Left cardiac atrium (tissue), 4 donors: ENCODE results near the gene GPC5. TPM values are rescaled to one million over a fixed set of nuclear protein-coding genes. Genes with fewer than 3 reads are reported as not detected.
A peak's percentile ranks its signal among the peaks of the same experiment; 100 is the strongest.
"Not testable (repeated sequence)": the region's sequence is repeated elsewhere in the genome, so short reads cannot be mapped to it uniquely, and the experiment has no call there.

Experiments
- ATAC-seq, 2 donors: fragments of 200-7000 bp; cut with Tn5 transposase; one replicate each; pipeline ENCODE4 v1.9.1; 2020; ENCODE audit warnings: mild to moderate bottlenecking in 2 of 2, moderate library complexity in 2 of 2
- DNase-seq: peaks from one replicate; pipeline ENCODE4 v3.0.0-alpha.2; 2020
- intact Hi-C, 2 donors: fragments of 100-400 bp; cut with DNase I; formaldehyde crosslinking; loops; one replicate each; pipeline versions ENCODE4 v1.14.1 to v1.15.1; 2022 to 2023
- total RNA-seq, 2 donors: library from RNA; stranded (reverse); fragmentation: NEBNext Ultra II Directional; extraction: Animal tissue kit (Norgen Biotek cat#: 25700); gene quantifications; one replicate each; pipeline ENCODE4 v1.2.1, GENCODE V29; 2021
- donor health status: DM: no; HTN: yes; CAD: no.
- donor health status: DM: no; HTN: yes; CAD: no; lungs with severe emphysema.
- donor health status: DM: yes; HTN: yes; CAD: no.
- donor health status: Dilated cardiomyopathy.

GPC5 gene
- total RNA-seq, 2 donors from 2014 or later, result 1.8 to 3.0 TPM

GRCh38 chr13:91667486-91667885 is 269.1 kb downstream of the GPC5 start:
- ATAC-seq (no peak), DNase-seq (no peak)
- intact Hi-C loops, result no loop called here

- DNase-seq, result no peak
- intact Hi-C loops, result no loop called here
- no peak for ATAC-seq
Measured at GRCh38 chr13:91668866-91669495, 270.6 kb downstream of the GPC5 start.

- intact Hi-C loops, ATAC-seq, DNase-seq: not testable (repeated sequence)
Measured at GRCh38 chr13:91674347-91674746, 275.9 kb downstream of the GPC5 start.

- DNase-seq (no peak), ATAC-seq (no peak)
- intact Hi-C loops, result no loop called here
Measured at GRCh38 chr13:91684746-91685145, 286.3 kb downstream of the GPC5 start.

- DNase-seq, result no peak
- ATAC-seq, result no peak
- intact Hi-C loops, result no loop called here
Measured at GRCh38 chr13:91690944-91691343, 292.5 kb downstream of the GPC5 start.

- ATAC-seq, result no peak
- no peak for DNase-seq
- intact Hi-C loops, result no loop called here
Measured at GRCh38 chr13:91693466-91693865, 295.0 kb downstream of the GPC5 start.

- intact Hi-C loops, result no loop called here
- ATAC-seq (no peak), DNase-seq (no peak)
Measured at GRCh38 chr13:91698308-91698707, 299.9 kb downstream of the GPC5 start.

- DNase-seq (no peak), ATAC-seq (no peak)
- intact Hi-C loops, result no loop called here
Measured at GRCh38 chr13:91698767-91699166, 300.3 kb downstream of the GPC5 start.

- intact Hi-C loops, result no loop called here
- no peak for DNase-seq
- ATAC-seq, result no peak
Measured at GRCh38 chr13:91699863-91700262, 301.4 kb downstream of the GPC5 start.

- ATAC-seq (no peak), DNase-seq (no peak)
- intact Hi-C loops, result no loop called here
Measured at GRCh38 chr13:91701975-91702374, 303.6 kb downstream of the GPC5 start.

- intact Hi-C loops, result no loop called here
- ATAC-seq, result no peak
- no peak for DNase-seq
Measured at GRCh38 chr13:91702411-91702810, 304.0 kb downstream of the GPC5 start.

- intact Hi-C loops, result no loop called here
- DNase-seq, result no peak
- no peak for ATAC-seq
Measured at GRCh38 chr13:91704398-91704797, 306.0 kb downstream of the GPC5 start.

GRCh38 chr13:91708558-91708957 is 310.1 kb downstream of the GPC5 start:
- ATAC-seq, result no peak
- no peak for DNase-seq
- intact Hi-C loops, result no loop called here

GRCh38 chr13:91709180-91709579 is 310.8 kb downstream of the GPC5 start:
- intact Hi-C loops, result no loop called here
- no peak for ATAC-seq
- DNase-seq, result no peak

GRCh38 chr13:91710733-91711132 is 312.3 kb downstream of the GPC5 start:
- intact Hi-C loops, result no loop called here
- DNase-seq (no peak), ATAC-seq (no peak)

- no peak for ATAC-seq
- intact Hi-C loops, result no loop called here
- no peak for DNase-seq
Measured at GRCh38 chr13:91714855-91715254, 316.4 kb downstream of the GPC5 start.

- intact Hi-C loops, result no loop called here
- no peak for ATAC-seq
- no peak for DNase-seq
Measured at GRCh38 chr13:91716436-91717065, 318.1 kb downstream of the GPC5 start.

- DNase-seq, result no peak
- ATAC-seq, result peak in 1 of 2 donors; percentile 48
- intact Hi-C loops, result no loop called here
Measured at GRCh38 chr13:91719033-91719432, 320.6 kb downstream of the GPC5 start.

- intact Hi-C loops, result loop anchor here in 1 of 2 donors (10.0 kb wide), 1 partner anchor 347 kb away; no protein-coding TSS in a partner anchor
- no peak for DNase-seq
- peak in 1 of 2 donors; percentile 57 for ATAC-seq
Measured at GRCh38 chr13:91721413-91721812, 323.0 kb downstream of the GPC5 start.

GRCh38 chr13:91722267-91722884 is 324.0 kb downstream of the GPC5 start:
- ATAC-seq (no peak), DNase-seq (no peak)
- intact Hi-C loops, result loop anchor here (2.0 to 10.0 kb wide), 2 partner anchors 342 to 348 kb away; no protein-coding TSS in a partner anchor
